ENCODE data around the gene TCEA3.

- no peak for TF ChIP-seq CTCF (IDR thresholded peaks at IDR 0.05; ENCODE audit: low read depth, low read length)
- no peak for TF ChIP-seq EZH2phosphoT487 (IDR thresholded peaks at IDR 0.05; ENCODE audit: low read depth)
These were observed 25.4 kb upstream of the TCEA3 start for GRCh38 chr1:23449958-23450357.
